ENCODE results near the gene KIF22.

DNA sequence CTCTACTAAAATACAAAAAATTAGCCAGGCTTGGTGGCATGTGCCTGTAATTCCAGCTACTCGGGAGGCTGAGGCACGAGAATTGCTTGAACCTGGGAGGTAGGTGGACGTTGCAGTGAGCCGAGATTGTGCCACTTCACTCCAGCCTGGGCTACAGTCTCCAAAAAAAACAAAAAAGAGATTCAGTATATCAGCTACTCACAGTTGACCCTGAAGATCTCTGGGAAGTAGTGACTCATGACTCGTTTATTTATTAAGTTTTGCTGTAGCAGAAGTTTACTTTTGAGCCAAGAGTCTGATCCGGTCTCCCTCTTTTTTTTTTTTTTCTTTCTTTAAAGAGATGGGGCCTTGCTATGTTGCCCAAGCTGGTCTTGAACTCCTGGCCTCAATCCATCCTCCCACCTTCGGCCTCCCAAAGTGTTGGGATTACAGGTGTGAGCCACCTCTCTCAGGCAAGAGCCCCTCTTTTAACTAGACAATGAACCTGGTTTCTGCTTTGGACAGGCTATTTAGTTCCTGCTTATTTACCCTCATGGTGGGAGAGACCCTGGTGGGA lies 34.1 kb downstream of the KIF22 start:
- TF ChIP-seq, protein P1, sequence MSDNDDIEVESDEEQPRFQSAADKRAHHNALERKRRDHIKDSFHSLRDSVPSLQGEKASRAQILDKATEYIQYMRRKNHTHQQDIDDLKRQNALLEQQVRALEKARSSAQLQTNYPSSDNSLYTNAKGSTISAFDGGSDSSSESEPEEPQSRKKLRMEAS (IDR thresholded peaks at IDR 0.05), result no peak
- TF ChIP-seq RCOR1 (IDR thresholded peaks at IDR 0.05; ENCODE audit: low read depth, low read length), result no peak
- TF ChIP-seq CHD2 (IDR thresholded peaks at IDR 0.05; ENCODE audit: low read length, partially characterized antibody), result no peak
- TF ChIP-seq FOSL2 (IDR thresholded peaks at IDR 0.05), result 0 out of 2 replicates have a peak, but pooled peaks have one; percentile 45
- peak; percentile 70 for TF ChIP-seq FOSL2 (CRISPR knock-in tag; IDR thresholded peaks at IDR 0.05)
- TF ChIP-seq, protein P2, sequence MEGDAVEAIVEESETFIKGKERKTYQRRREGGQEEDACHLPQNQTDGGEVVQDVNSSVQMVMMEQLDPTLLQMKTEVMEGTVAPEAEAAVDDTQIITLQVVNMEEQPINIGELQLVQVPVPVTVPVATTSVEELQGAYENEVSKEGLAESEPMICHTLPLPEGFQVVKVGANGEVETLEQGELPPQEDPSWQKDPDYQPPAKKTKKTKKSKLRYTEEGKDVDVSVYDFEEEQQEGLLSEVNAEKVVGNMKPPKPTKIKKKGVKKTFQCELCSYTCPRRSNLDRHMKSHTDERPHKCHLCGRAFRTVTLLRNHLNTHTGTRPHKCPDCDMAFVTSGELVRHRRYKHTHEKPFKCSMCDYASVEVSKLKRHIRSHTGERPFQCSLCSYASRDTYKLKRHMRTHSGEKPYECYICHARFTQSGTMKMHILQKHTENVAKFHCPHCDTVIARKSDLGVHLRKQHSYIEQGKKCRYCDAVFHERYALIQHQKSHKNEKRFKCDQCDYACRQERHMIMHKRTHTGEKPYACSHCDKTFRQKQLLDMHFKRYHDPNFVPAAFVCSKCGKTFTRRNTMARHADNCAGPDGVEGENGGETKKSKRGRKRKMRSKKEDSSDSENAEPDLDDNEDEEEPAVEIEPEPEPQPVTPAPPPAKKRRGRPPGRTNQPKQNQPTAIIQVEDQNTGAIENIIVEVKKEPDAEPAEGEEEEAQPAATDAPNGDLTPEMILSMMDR (IDR thresholded peaks at IDR 0.05), result no peak
